Suprapubic skin (tissue), 4 donors: ENCODE data around the gene CDNF. TPM values are rescaled to one million over a fixed set of nuclear protein-coding genes. Genes with fewer than 3 reads are reported as not detected.

Source experiments
- DNase-seq, 2 donors: peaks; one replicate each; pipeline ENCODE4 v3.0.0-alpha.2; 2019; ENCODE audit warnings: low spot score in 2 of 2
- H3K27ac ChIP-seq: fragments of 200-600 bp; sonication (generic); one replicate; pipeline ENCODE4 v1.5.1; 2019
- H3K27me3 ChIP-seq: fragments of 200-600 bp; sonication (generic); one replicate; pipeline ENCODE4 v1.5.1; 2019
- H3K36me3 ChIP-seq: fragments of 200-600 bp; sonication (generic); one replicate; pipeline ENCODE4 v1.5.1; 2019
- H3K4me1 ChIP-seq: fragments of 200-600 bp; sonication (generic); one replicate; pipeline ENCODE4 v1.5.1; 2019
- H3K4me3 ChIP-seq: fragments of 200-600 bp; sonication (generic); one replicate; pipeline ENCODE4 v1.5.1; 2019; ENCODE audit warnings: mild to moderate bottlenecking
- H3K9me3 ChIP-seq: fragments of 200-600 bp; sonication (generic); one replicate; pipeline ENCODE4 v1.5.1; 2019
- EP300 ChIP-seq: sonication (generic); formaldehyde crosslinking; IDR thresholded peaks from one replicate; pipeline ENCODE4 v1.6.1; 2017; ENCODE audit warnings: antibody characterized with exemption
- POLR2A ChIP-seq, 2 donors: fragments of 450-650 bp; IDR thresholded peaks; one replicate each; pipeline ENCODE4 v1.6.1; 2017; ENCODE audit warnings: antibody characterized with exemption in 2 of 2, mild to moderate bottlenecking in 2 of 2, moderate library complexity in 2 of 2
- POLR2AphosphoS5 ChIP-seq, 3 donors: sonication (generic); formaldehyde crosslinking; IDR thresholded peaks; one replicate each; pipeline ENCODE4 v1.6.1; 2017; ENCODE audit warnings: antibody characterized with exemption in 3 of 3
- WGBS: methylation state at CpG from one replicate; pipeline ENCODE4 v1.1.5; 2018; 5-methylcytosine and 5-hydroxymethylcytosine counted together
- total RNA-seq, 4 donors: library from RNA; depleted of rRNA; stranded (reverse); fragments of >200 nt; gene quantifications; one replicate each; pipeline ENCODE4 v1.1.0, GENCODE V29; 2016
- TF ChIP-seq, protein P1 (sequence below), 2 donors: fragments of 200-600 bp in 1 of 2; fragments of 450-650 bp in 1 of 2; sonication (generic) in 1 of 2; IDR thresholded peaks; one replicate each; pipeline ENCODE4 v1.5.1; 2016 to 2019; ENCODE audit warnings: antibody characterized with exemption in 2 of 2, mild to moderate bottlenecking in 1 of 2, moderate library complexity in 1 of 2

The CDNF gene
- total RNA-seq, 4 donors from 2014 or later, result 2.3 to 5.3 (median 4.3) TPM

- no peaks in the 10 kb centered on the region for H3K27me3 ChIP-seq
- TF ChIP-seq POLR2AphosphoS5 (IDR thresholded peaks at IDR 0.05) (no peak), EP300 (no peak), POLR2A (IDR thresholded peaks at IDR 0.05) (no peak)
- TF ChIP-seq, protein P1, sequence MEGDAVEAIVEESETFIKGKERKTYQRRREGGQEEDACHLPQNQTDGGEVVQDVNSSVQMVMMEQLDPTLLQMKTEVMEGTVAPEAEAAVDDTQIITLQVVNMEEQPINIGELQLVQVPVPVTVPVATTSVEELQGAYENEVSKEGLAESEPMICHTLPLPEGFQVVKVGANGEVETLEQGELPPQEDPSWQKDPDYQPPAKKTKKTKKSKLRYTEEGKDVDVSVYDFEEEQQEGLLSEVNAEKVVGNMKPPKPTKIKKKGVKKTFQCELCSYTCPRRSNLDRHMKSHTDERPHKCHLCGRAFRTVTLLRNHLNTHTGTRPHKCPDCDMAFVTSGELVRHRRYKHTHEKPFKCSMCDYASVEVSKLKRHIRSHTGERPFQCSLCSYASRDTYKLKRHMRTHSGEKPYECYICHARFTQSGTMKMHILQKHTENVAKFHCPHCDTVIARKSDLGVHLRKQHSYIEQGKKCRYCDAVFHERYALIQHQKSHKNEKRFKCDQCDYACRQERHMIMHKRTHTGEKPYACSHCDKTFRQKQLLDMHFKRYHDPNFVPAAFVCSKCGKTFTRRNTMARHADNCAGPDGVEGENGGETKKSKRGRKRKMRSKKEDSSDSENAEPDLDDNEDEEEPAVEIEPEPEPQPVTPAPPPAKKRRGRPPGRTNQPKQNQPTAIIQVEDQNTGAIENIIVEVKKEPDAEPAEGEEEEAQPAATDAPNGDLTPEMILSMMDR (IDR thresholded peaks at IDR 0.05), result no peak
- no peaks in the 10 kb centered on the region for H3K9me3 ChIP-seq
- H3K27ac ChIP-seq, result no peak overlapping the region
- no peak for DNase-seq
- no peaks in the 10 kb centered on the region for H3K36me3 ChIP-seq
- no peaks in the 10 kb centered on the region for H3K4me1 ChIP-seq
- WGBS, result 93% methylated on average over 6 of the region's 6 CpGs
- H3K4me3 ChIP-seq, result no peak overlapping the region
Measured at GRCh38 chr10:14815681-14816080, 22.2 kb downstream of the CDNF start.

GRCh38 chr10:14812271-14812670, 25.6 kb downstream of the CDNF start:
- DNase-seq, result no peak
- H3K4me3 ChIP-seq, result no peak overlapping the region
- 98% methylated on average over 3 of the region's 3 CpGs for WGBS

GRCh38 chr10:14810969-14811953, 26.6 kb downstream of the CDNF start:
- no peak overlapping the region for H3K4me3 ChIP-seq
- H3K9me3 ChIP-seq, result no peaks in the 10 kb centered on the region
- DNase-seq, result no peak
- no peaks in the 10 kb centered on the region for H3K4me1 ChIP-seq
- no peaks in the 10 kb centered on the region for H3K36me3 ChIP-seq
- no peak overlapping the region for H3K27ac ChIP-seq
- no peaks in the 10 kb centered on the region for H3K27me3 ChIP-seq
- 78% methylated on average over 9 of the region's 9 CpGs for WGBS
- TF ChIP-seq POLR2A (IDR thresholded peaks at IDR 0.05), result no peak
- TF ChIP-seq EP300, result no peak
- no peak for TF ChIP-seq POLR2AphosphoS5 (IDR thresholded peaks at IDR 0.05)
- TF ChIP-seq, protein P1 (IDR thresholded peaks at IDR 0.05), result no peak

More at GRCh38 chr10:14812271-14812670, 25.6 kb downstream of the CDNF start:
- Histone ChIP-seq H3K27ac (no peak overlapping the region), H3K9me3 (no peaks in the 10 kb centered on the region), H3K27me3 (no peaks in the 10 kb centered on the region), H3K36me3 (no peaks in the 10 kb centered on the region), H3K4me1 (no peaks in the 10 kb centered on the region)
- no peak for TF ChIP-seq EP300
- TF ChIP-seq POLR2A (IDR thresholded peaks at IDR 0.05), result no peak
- no peak for TF ChIP-seq POLR2AphosphoS5 (IDR thresholded peaks at IDR 0.05)
- TF ChIP-seq, protein P1 (IDR thresholded peaks at IDR 0.05), result no peak

DNA sequence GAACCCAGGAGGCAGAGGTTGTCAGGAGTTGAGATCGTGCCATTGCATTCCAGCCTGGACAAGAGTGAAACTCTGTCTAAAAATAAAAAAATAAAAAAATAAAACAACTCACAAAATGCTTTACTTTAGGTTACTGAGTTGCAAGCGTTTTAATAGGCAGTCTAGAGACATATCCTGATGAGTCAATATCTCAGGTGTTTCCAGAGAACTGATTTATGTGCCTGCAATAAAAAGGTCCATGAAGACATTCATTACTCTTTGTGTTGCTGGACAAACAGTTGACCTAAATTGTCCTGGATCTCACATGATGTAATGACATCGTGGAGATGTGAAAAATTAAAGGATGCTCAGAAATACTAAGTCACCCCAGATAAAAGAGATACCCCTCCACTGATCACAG, 31.5 kb downstream of the CDNF start:
- no peak for DNase-seq
- Histone ChIP-seq H3K36me3 (no peaks in the 10 kb centered on the region), H3K27me3 (no peaks in the 10 kb centered on the region), H3K9me3 (no peaks in the 10 kb centered on the region), H3K4me1 (no peaks in the 10 kb centered on the region), H3K4me3 (no peak overlapping the region), H3K27ac (no peak overlapping the region)
- TF ChIP-seq POLR2AphosphoS5 (IDR thresholded peaks at IDR 0.05) (no peak), POLR2A (IDR thresholded peaks at IDR 0.05) (no peak), EP300 (no peak)
- TF ChIP-seq, protein P1 (IDR thresholded peaks at IDR 0.05), result no peak
- 64% methylated on average over 3 of the region's 3 CpGs for WGBS

GRCh38 chr10:14803827-14804226, 34.0 kb downstream of the CDNF start:
- no peak overlapping the region for H3K27ac ChIP-seq
- H3K4me3 ChIP-seq, result no peak overlapping the region
- TF ChIP-seq, protein P1 (IDR thresholded peaks at IDR 0.05), result no peak
- TF ChIP-seq POLR2AphosphoS5 (IDR thresholded peaks at IDR 0.05), result no peak
- TF ChIP-seq POLR2A (IDR thresholded peaks at IDR 0.05), result no peak
- no peak for TF ChIP-seq EP300
- 85% methylated on average over 1 of the region's 1 CpG for WGBS
- no peaks in the 10 kb centered on the region for H3K36me3 ChIP-seq
- no peaks in the 10 kb centered on the region for H3K27me3 ChIP-seq
- no peak for DNase-seq
- no peaks in the 10 kb centered on the region for H3K9me3 ChIP-seq
- H3K4me1 ChIP-seq, result no peaks in the 10 kb centered on the region
